Karpas-422 (cell line): ENCODE measurements around the gene EPB41L5. TPM values are rescaled to one million over a fixed set of nuclear protein-coding genes. Genes with fewer than 3 reads are reported as not detected.
"Not testable (repeated sequence)": the region's sequence is repeated elsewhere in the genome, so short reads cannot be mapped to it uniquely, and the experiment has no call there.

ENCODE experiments used
- DNase-seq: peaks from one replicate; pipeline ENCODE4 v3.0.0-alpha.2; 2015
- H2AFZ ChIP-seq: fragments of 200-600 bp; sonication (generic); 2 replicates; pipeline ENCODE4 v1.6.1; 2014; ENCODE audit warnings: antibody characterized with exemption, low read length, mixed read lengths
- H3K27ac ChIP-seq: fragments of 200-600 bp; sonication (generic); 2 replicates; pipeline ENCODE4 v1.5.1; 2014; ENCODE audit warnings: mild to moderate bottlenecking, low read length, moderate library complexity
- H3K27me3 ChIP-seq: fragments of 200-600 bp; sonication (generic); 2 replicates; pipeline ENCODE4 v1.6.1; 2014; ENCODE audit warnings: low read length, mixed read lengths
- H3K36me3 ChIP-seq: fragments of 200-600 bp; sonication (generic); 2 replicates; pipeline ENCODE4 v1.6.1; 2014; ENCODE audit warnings: low read length, mixed read lengths; ENCODE audit not compliant: insufficient read depth
- H3K4me1 ChIP-seq: fragments of 200-600 bp; sonication (generic); 2 replicates; pipeline ENCODE4 v1.6.1; 2014; ENCODE audit warnings: mild to moderate bottlenecking, low read length, mixed read lengths
- H3K4me2 ChIP-seq: fragments of 200-600 bp; sonication (generic); 2 replicates; pipeline ENCODE4 v1.6.1; 2014; ENCODE audit warnings: low read length, low read depth, mild to moderate bottlenecking; ENCODE audit not compliant: poor library complexity, severe bottlenecking
- H3K4me3 ChIP-seq: fragments of 200-600 bp; sonication (generic); 2 replicates; pipeline ENCODE4 v1.5.1; 2014; ENCODE audit warnings: mild to moderate bottlenecking, antibody characterized with exemption, low read length, mixed read lengths
- H3K79me2 ChIP-seq: fragments of 200-600 bp; sonication (generic); 2 replicates; pipeline ENCODE4 v1.6.1; 2014; ENCODE audit warnings: mild to moderate bottlenecking, low read length, mixed read lengths
- H3K9ac ChIP-seq: fragments of 200-600 bp; sonication (generic); 2 replicates; pipeline ENCODE4 v1.6.0; 2014; ENCODE audit warnings: low read length
- H3K9me2 ChIP-seq: fragments of 200-600 bp; sonication (generic), shearing (Covaris generic); replicated peaks from 2 replicates; pipeline ENCODE4 v1.6.0; 2014; ENCODE audit warnings: mild to moderate bottlenecking, low read length, moderate library complexity; ENCODE audit not compliant: insufficient read depth
- H3K9me3 ChIP-seq: fragments of 300-700, 200-600 bp; sonication (generic); 2 replicates; pipeline ENCODE4 v1.6.1; 2014; ENCODE audit warnings: low read length, mixed read lengths
- H4K20me1 ChIP-seq: fragments of 200-600 bp; sonication (generic); 2 replicates; pipeline ENCODE4 v1.6.1; 2014; ENCODE audit warnings: mild to moderate bottlenecking, antibody characterized with exemption, low read length, low read depth; ENCODE audit not compliant: insufficient read depth
- total RNA-seq: library from RNA; depleted of rRNA; stranded (reverse); fragments of >200 nt; shearing (Covaris generic); gene quantifications from 2 replicates; pipeline ENCODE4 v1.2.3, GENCODE V29; 2014; ENCODE audit warnings: low replicate concordance

Gene EPB41L5
- total RNA-seq, 1 experiment from 2014 or later: 3.1 TPM

- H3K36me3 ChIP-seq: no peaks in the 10 kb centered on the region
- DNase-seq: no peak
- no peaks in the 10 kb centered on the region for H3K9me2 ChIP-seq
Measured at GRCh38 chr2:120148229-120148628, 135.4 kb downstream of the EPB41L5 start.

DNA sequence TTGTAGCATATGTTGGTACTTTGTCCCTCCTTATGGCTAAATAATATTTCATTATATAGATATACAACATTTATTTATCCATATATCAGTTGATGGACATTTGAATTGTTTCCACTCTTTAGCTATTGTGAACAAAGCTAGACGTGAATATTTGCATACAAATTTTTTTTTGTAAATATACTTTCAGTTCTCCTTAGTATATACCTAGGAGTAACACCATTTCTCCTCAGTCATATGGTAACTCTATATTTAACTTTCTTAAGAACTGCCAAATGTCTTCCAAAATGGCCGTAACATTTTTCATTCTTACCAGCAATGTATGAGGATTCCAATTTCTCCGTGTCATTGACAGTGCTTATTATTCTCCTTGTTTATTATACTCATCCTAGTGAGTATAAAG lies 135.8 kb downstream of the EPB41L5 start:
- Histone ChIP-seq H3K79me2 (no peaks in the 10 kb centered on the region), H3K4me3 (no peak overlapping the region), H3K4me2 (no peak overlapping the region), H3K4me1 (no peaks in the 10 kb centered on the region), H3K27me3 (no peaks in the 10 kb centered on the region), H2AFZ (no peak overlapping the region), H3K27ac (no peak overlapping the region), H3K9me3 (peaks cover 9% of the 10 kb centered on the region), H3K9ac (no peak overlapping the region), H3K9me2 (no peaks in the 10 kb centered on the region), H4K20me1 (no peaks in the 10 kb centered on the region), H3K36me3 (no peaks in the 10 kb centered on the region)
- DNase-seq: no peak

More at GRCh38 chr2:120148229-120148628, 135.4 kb downstream of the EPB41L5 start:
- H2AFZ ChIP-seq: no peak overlapping the region
- H3K4me1 ChIP-seq: no peaks in the 10 kb centered on the region
- H3K27me3 ChIP-seq: no peaks in the 10 kb centered on the region
- H3K9ac ChIP-seq: no peak overlapping the region
- no peak overlapping the region for H3K27ac ChIP-seq
- no peak overlapping the region for H3K4me2 ChIP-seq
- no peaks in the 10 kb centered on the region for H3K79me2 ChIP-seq
- H3K9me3 ChIP-seq: peaks cover 9% of the 10 kb centered on the region
- no peaks in the 10 kb centered on the region for H4K20me1 ChIP-seq
- no peak overlapping the region for H3K4me3 ChIP-seq

DNA sequence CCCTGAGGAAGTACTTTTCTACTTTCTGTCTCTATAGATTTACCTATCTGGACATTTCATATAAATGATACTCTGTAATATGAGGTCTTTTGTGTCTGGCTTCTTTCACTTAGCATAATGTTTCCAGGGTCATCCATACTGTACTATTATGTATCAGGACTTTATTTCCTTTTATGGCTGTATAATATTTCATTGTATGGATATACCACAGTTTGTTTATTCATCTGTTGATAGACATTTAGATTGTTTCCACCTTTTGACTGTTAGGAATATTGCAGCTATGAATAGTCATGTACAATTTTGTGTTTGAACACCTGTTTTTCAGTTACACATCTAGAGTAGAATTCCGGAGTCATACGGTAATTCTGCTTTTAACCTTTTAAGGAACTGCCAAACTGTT lies 136.5 kb downstream of the EPB41L5 start:
- H3K4me3 ChIP-seq: no peak overlapping the region
- no peaks in the 10 kb centered on the region for H3K4me1 ChIP-seq
- no peaks in the 10 kb centered on the region for H3K79me2 ChIP-seq
- H3K36me3 ChIP-seq: no peaks in the 10 kb centered on the region
- H2AFZ ChIP-seq: no peak overlapping the region
- H3K27me3 ChIP-seq: no peaks in the 10 kb centered on the region
- no peaks in the 10 kb centered on the region for H3K9me2 ChIP-seq
- peaks cover 9% of the 10 kb centered on the region for H3K9me3 ChIP-seq
- no peak overlapping the region for H3K27ac ChIP-seq
- H3K4me2 ChIP-seq: no peak overlapping the region
- DNase-seq: no peak
- H4K20me1 ChIP-seq: no peaks in the 10 kb centered on the region
- no peak overlapping the region for H3K9ac ChIP-seq

DNA sequence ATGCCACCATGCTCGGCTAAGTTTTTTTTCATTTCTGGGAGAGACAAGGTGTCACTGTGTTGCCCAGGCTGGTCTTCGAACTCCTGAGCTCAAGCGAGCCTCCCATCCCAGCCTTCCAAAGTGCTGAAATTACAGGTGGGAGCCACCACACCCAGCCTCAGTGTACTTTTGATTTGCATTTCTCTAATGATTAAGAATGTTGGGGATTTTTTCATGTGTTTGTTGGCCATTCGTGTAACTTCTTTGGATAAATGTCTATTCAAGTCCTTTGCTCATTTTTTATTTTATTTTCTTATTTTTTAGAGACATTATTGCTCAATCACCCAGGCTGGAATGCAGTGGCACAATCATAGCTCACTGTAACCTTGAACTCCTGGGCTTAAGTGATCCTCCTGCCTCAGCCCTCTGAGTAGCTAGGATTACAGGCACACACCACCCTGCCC lies 137.2 kb downstream of the EPB41L5 start:
- no peak for DNase-seq
- Histone ChIP-seq H4K20me1 (no peaks in the 10 kb centered on the region), H3K4me2 (no peak overlapping the region), H3K27me3 (no peaks in the 10 kb centered on the region), H3K9ac (no peak overlapping the region), H2AFZ (no peak overlapping the region), H3K4me3 (no peak overlapping the region), H3K9me2 (no peaks in the 10 kb centered on the region), H3K4me1 (no peaks in the 10 kb centered on the region), H3K27ac (no peak overlapping the region), H3K9me3 (peaks cover 9% of the 10 kb centered on the region), H3K36me3 (no peaks in the 10 kb centered on the region), H3K79me2 (no peaks in the 10 kb centered on the region)

DNA sequence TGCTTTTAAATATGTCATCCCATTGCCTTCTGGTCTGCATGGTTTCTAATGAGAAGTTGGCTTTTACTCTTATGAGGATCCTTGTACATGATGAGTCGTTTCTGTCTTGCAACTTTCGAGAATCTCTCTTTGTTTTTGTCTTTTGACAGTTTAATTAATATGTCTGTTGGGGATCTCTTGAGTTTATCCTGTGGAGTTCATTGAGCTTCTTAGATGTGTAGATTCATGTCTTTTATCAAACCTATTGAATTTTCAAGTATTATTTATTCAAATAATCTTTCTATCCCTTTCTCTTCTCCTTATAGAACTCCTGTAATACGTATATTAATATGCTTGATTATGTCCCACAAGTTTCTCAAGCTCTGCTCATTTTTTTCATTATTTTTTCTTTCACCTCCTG lies 142.4 kb downstream of the EPB41L5 start:
- Histone ChIP-seq H3K4me1 (no peaks in the 10 kb centered on the region), H3K9me2 (no peaks in the 10 kb centered on the region), H3K9me3 (peaks cover 5% of the 10 kb centered on the region), H3K4me2 (no peak overlapping the region), H4K20me1 (no peaks in the 10 kb centered on the region), H3K27ac (no peak overlapping the region), H3K36me3 (no peaks in the 10 kb centered on the region), H3K27me3 (no peaks in the 10 kb centered on the region), H3K9ac (no peak overlapping the region), H3K4me3 (no peak overlapping the region), H3K79me2 (no peaks in the 10 kb centered on the region), H2AFZ (no peak overlapping the region)
- DNase-seq: no peak

- not testable (repeated sequence) for H4K20me1 ChIP-seq, H3K9ac ChIP-seq, H3K4me2 ChIP-seq, H3K27me3 ChIP-seq, H3K79me2 ChIP-seq, H3K27ac ChIP-seq, H3K4me3 ChIP-seq, H2AFZ ChIP-seq, H3K9me3 ChIP-seq, H3K36me3 ChIP-seq, H3K9me2 ChIP-seq, DNase-seq
- peaks cover 11% of the 10 kb centered on the region for H3K4me1 ChIP-seq
Measured at GRCh38 chr2:120158658-120159057, 145.8 kb downstream of the EPB41L5 start.

DNA sequence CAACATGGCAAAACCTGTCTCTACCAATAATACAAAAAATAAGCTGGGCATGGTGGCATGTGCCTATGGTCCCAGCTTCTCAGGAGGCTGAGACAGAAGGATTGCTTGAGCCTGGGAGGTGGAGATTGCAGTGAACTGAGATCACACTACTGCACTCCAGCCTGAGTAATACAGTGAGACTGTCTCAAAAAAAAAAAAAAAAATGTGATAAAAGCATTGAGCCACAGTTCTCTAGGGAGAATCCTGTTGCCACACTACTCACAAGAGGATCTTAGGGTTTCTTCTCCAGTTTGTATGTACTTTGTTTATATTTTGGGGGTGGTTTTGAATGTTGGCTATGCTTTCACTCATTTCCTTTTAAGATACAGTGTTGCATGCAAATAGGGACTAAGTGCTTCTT lies 148.3 kb downstream of the EPB41L5 start:
- H3K4me1 ChIP-seq: peaks cover 11% of the 10 kb centered on the region
- no peak for DNase-seq
- H3K9ac ChIP-seq: no peak overlapping the region
- H3K79me2 ChIP-seq: no peaks in the 10 kb centered on the region
- no peaks in the 10 kb centered on the region for H3K27me3 ChIP-seq
- H3K4me2 ChIP-seq: no peak overlapping the region
- no peaks in the 10 kb centered on the region for H3K9me3 ChIP-seq
- no peak overlapping the region for H3K4me3 ChIP-seq
- no peak overlapping the region for H3K27ac ChIP-seq
- H2AFZ ChIP-seq: no peak overlapping the region
- H3K36me3 ChIP-seq: no peaks in the 10 kb centered on the region
- no peaks in the 10 kb centered on the region for H4K20me1 ChIP-seq
- no peaks in the 10 kb centered on the region for H3K9me2 ChIP-seq

DNA sequence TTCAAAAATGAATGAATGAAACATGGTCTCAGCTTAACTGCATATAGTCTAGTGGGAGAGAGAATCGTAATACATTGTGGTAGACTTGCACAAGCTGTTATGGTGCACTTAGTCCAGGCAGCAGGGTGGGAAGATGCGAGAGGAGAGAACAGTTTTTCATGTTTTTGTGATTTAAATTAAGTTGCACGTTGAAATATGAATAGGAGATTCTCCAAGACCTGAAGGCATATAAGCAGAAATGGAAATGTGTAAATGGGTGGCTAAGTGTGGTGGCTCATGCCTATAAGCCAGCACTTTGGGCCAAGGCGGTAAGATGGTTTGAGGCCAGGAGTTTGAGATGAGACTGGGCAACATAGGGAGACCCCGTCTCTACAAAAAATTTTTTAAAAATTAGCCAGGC lies 149.8 kb downstream of the EPB41L5 start:
- H3K27ac ChIP-seq: no peak overlapping the region
- no peak overlapping the region for H2AFZ ChIP-seq
- DNase-seq: no peak
- no peaks in the 10 kb centered on the region for H3K27me3 ChIP-seq
- H3K4me3 ChIP-seq: no peak overlapping the region
- no peaks in the 10 kb centered on the region for H4K20me1 ChIP-seq
- no peak overlapping the region for H3K9ac ChIP-seq
- H3K9me2 ChIP-seq: no peaks in the 10 kb centered on the region
- H3K79me2 ChIP-seq: no peaks in the 10 kb centered on the region
- H3K36me3 ChIP-seq: no peaks in the 10 kb centered on the region
- H3K4me2 ChIP-seq: no peak overlapping the region
- no peaks in the 10 kb centered on the region for H3K9me3 ChIP-seq
- H3K4me1 ChIP-seq: peaks cover 11% of the 10 kb centered on the region

GRCh38 chr2:120167272-120167671 lies 154.4 kb downstream of the EPB41L5 start:
- Histone ChIP-seq H3K79me2 (no peaks in the 10 kb centered on the region), H3K4me1 (no peaks in the 10 kb centered on the region)

More at GRCh38 chr2:120167272-120167671, 154.4 kb downstream of the EPB41L5 start:
- no peaks in the 10 kb centered on the region for H3K36me3 ChIP-seq
- H3K4me3 ChIP-seq: no peak overlapping the region
- no peak overlapping the region for H3K4me2 ChIP-seq
- no peaks in the 10 kb centered on the region for H3K9me3 ChIP-seq
- H3K9ac ChIP-seq: no peak overlapping the region
- no peaks in the 10 kb centered on the region for H3K27me3 ChIP-seq
- no peak for DNase-seq
- no peaks in the 10 kb centered on the region for H3K9me2 ChIP-seq
- no peak overlapping the region for H3K27ac ChIP-seq
- H2AFZ ChIP-seq: no peak overlapping the region
- H4K20me1 ChIP-seq: no peaks in the 10 kb centered on the region
